Endothelial cell of umbilical vein (primary cell): ENCODE results near the gene PRDM1. TPM values are rescaled to one million over a fixed set of nuclear protein-coding genes. Genes with fewer than 3 reads are reported as not detected.

Experiments used
- BruUV-seq: library from RNA; stranded (reverse); fragments of 400-500 nt; replicated peaks from 2 replicates; lab custom pipeline; 2021; lab: Mats Ljungman, UMichigan
- CTCF ChIA-PET: fragments of 300-600, 350-600 bp; sonication (Branson Sonifier 250); formaldehyde crosslinking; loops from one replicate; lab custom pipeline; 2021; ENCODE audit warnings: antibody characterized with exemption, inconsistent platforms; lab: Charles Lee
- POLR2A ChIA-PET: fragments of 300-600, 350-600 bp; sonication (Branson Sonifier 250); formaldehyde crosslinking; loops from one replicate; lab custom pipeline; 2021; ENCODE audit warnings: antibody characterized with exemption, inconsistent platforms; lab: Charles Lee
- DNase-seq: peaks from one replicate; pipeline ENCODE4 v3.0.0-alpha.2; 2011; ENCODE audit warnings: low read depth, low spot score
- FAIRE-seq: peaks from 2 replicates; lab custom pipeline; 2011; peaks lifted over from hg19 to GRCh38; lab: Jason Lieb, UNC
- H2AFZ ChIP-seq: 2 replicates; pipeline ENCODE4 v1.6.0; 2012; ENCODE audit warnings: low read depth, low read length, control low read depth, inconsistent platforms
- H3K27ac ChIP-seq: 2 replicates; pipeline ENCODE4 v1.5.1; 2011; ENCODE audit warnings: low read depth, mild to moderate bottlenecking, control low read depth, low read length, moderate library complexity; ENCODE audit not compliant: insufficient read depth
- H3K27me3 ChIP-seq, 2 experiments: 2 replicates each; pipeline versions ENCODE4 v1.6.0 to v1.6.1; 2011; ENCODE audit warnings: low read length in 2 of 2, mixed read lengths in 1 of 2; ENCODE audit not compliant: control insufficient read depth in 2 of 2, insufficient read depth in 2 of 2
- H3K36me3 ChIP-seq, 2 experiments: 2 replicates in 1 of 2; 3 replicates in 1 of 2; pipeline ENCODE4 v1.5.1; 2011; ENCODE audit warnings: low read length in 2 of 2, mild to moderate bottlenecking in 1 of 2, moderate library complexity in 1 of 2; ENCODE audit not compliant: control insufficient read depth in 2 of 2, insufficient read depth in 2 of 2; ENCODE audit errors: extremely low read depth in 1 of 2
- H3K4me1 ChIP-seq: 3 replicates; pipeline ENCODE4 v1.5.1; 2011; ENCODE audit warnings: mild to moderate bottlenecking, low read length; ENCODE audit not compliant: control insufficient read depth, insufficient read depth; ENCODE audit errors: extremely low read depth
- H3K4me2 ChIP-seq: 2 replicates; pipeline ENCODE4 v1.6.1; 2011; ENCODE audit warnings: low read length, control low read depth, mixed read lengths; ENCODE audit not compliant: insufficient read depth
- H3K4me3 ChIP-seq, 3 experiments: fragments of 200-600 bp in 1 of 3; sonication (generic), shearing (Covaris generic) in 1 of 3; replicated peaks in 1 of 3; 2 replicates each; pipeline ENCODE4 v1.5.1; 2011 to 2016; ENCODE audit warnings: control low read depth in 3 of 3, low read length in 3 of 3, mild to moderate bottlenecking in 2 of 3, inconsistent platforms in 1 of 3, low read depth in 1 of 3, moderate library complexity in 1 of 3; ENCODE audit not compliant: insufficient read depth in 1 of 3
- H3K79me2 ChIP-seq: 2 replicates; pipeline ENCODE4 v1.6.0; 2012; ENCODE audit warnings: low read length, inconsistent platforms; ENCODE audit not compliant: control insufficient read depth, insufficient read depth
- H3K9ac ChIP-seq: replicated peaks from 2 replicates; pipeline ENCODE3; 2011; ENCODE audit warnings: low read length, control low read depth; ENCODE audit not compliant: insufficient read depth; ENCODE audit errors: extremely low read depth
- H3K9me1 ChIP-seq: replicated peaks from 3 replicates; pipeline ENCODE4 v1.6.0; 2011; ENCODE audit warnings: mild to moderate bottlenecking, low read length; ENCODE audit not compliant: control insufficient read depth, insufficient read depth; ENCODE audit errors: extremely low read depth
- H3K9me3 ChIP-seq: replicated peaks from 2 replicates; pipeline ENCODE4 v1.5.1; 2012; ENCODE audit warnings: low read length, inconsistent platforms; ENCODE audit not compliant: control insufficient read depth, insufficient read depth
- H4K20me1 ChIP-seq: replicated peaks from 2 replicates; pipeline ENCODE3; 2011; ENCODE audit warnings: mild to moderate bottlenecking, low read length; ENCODE audit not compliant: control insufficient read depth, insufficient read depth; ENCODE audit errors: extremely low read depth
- EZH2 ChIP-seq: IDR thresholded peaks from 2 replicates; pipeline ENCODE4 v1.6.1; 2012; ENCODE audit warnings: borderline replicate concordance, low read depth, mild to moderate bottlenecking, moderate library complexity, low read length, inconsistent platforms; ENCODE audit not compliant: severe bottlenecking
- FOS ChIP-seq: IDR thresholded peaks from 2 replicates; pipeline ENCODE4 v1.6.1; 2011; ENCODE audit warnings: mild to moderate bottlenecking, low read length, moderate library complexity, borderline replicate concordance; ENCODE audit not compliant: insufficient read depth
- GATA2 ChIP-seq: IDR thresholded peaks from 2 replicates; pipeline ENCODE4 v1.7.0; 2011; ENCODE audit warnings: low read depth, mild to moderate bottlenecking, moderate library complexity, mixed read lengths, low read length; ENCODE audit not compliant: insufficient read length, insufficient read depth
- MYC ChIP-seq: IDR thresholded peaks from one replicate; pipeline ENCODE4 v1.6.1; 2011; ENCODE audit warnings: mild to moderate bottlenecking, low read depth, low read length
- POLR2A ChIP-seq: IDR thresholded peaks from 2 replicates; pipeline ENCODE4 v1.6.1; 2012; ENCODE audit warnings: low read depth, mild to moderate bottlenecking, control low read depth, low read length
- dilution Hi-C: fragments of 300-500 bp; cut with MboI; formaldehyde crosslinking; loops from one replicate; pipeline ENCODE4 v1.15.0; 2019; ENCODE audit warnings: low sequenced_read_pairs; ENCODE audit not compliant: extremely low pct_ligation_motif_present
- intact Hi-C: fragments of 100-400 bp; cut with micrococcal nuclease; formaldehyde crosslinking; loops from one replicate; pipeline ENCODE4 v1.10.0; 2022
- polyA plus RNA-seq, 4 experiments: library from polyadenylated mRNA; depleted of rRNA in 3 of 4; stranded (reverse) in 3 of 4; unstranded in 1 of 4; fragments of >200 nt; gene quantifications; 2 replicates each; pipeline versions ENCODE4 v1.2.1 to v1.2.3, GENCODE V29; 2011 to 2012; ENCODE audit warnings: missing spikeins in 1 of 4
- total RNA-seq: library from RNA; stranded (reverse); gene quantifications from 2 replicates; pipeline ENCODE4 v1.2.3, GENCODE V29; 2021
- TF ChIP-seq, protein P1 (sequence below), 2 donors: IDR thresholded peaks; 1 replicate in 1 of 2; 2 replicates in 1 of 2; pipeline ENCODE4 v1.5.1; 2011; ENCODE audit warnings: low read length in 2 of 2, mild to moderate bottlenecking in 2 of 2, moderate library complexity in 2 of 2, control low read depth in 1 of 2, inconsistent platforms in 1 of 2, low read depth in 1 of 2; ENCODE audit not compliant: insufficient read depth in 1 of 2; ENCODE audit errors: extremely low read depth in 1 of 2

PRDM1 gene
- total and polyA plus RNA-seq, 2 donors (not counting 3 experiments of a cell fraction or from before 2014, with no cell fraction given): 0.36 to 2.7 TPM

GRCh38 chr6:106097411-106098231, 11.5 kb downstream of the PRDM1 start:
- ChIA-PET CTCF (no interaction called here), POLR2A (no interaction called here)
- no TSS peak for BruUV-seq
- Histone ChIP-seq H3K9me1 (no peaks in the 10 kb centered on the region), H3K4me1 (peaks cover 17% of the 10 kb centered on the region), H3K27ac (peak overlapping the region; percentile 2), H3K9me3 (no peaks in the 10 kb centered on the region), H3K9ac (peak overlapping the region; percentile 64), H2AFZ (peak overlapping the region; percentile 60), H3K4me3 (peak overlapping the region; percentile 35 to 69 (median 63)), H3K79me2 (no peaks in the 10 kb centered on the region), H3K27me3 (peaks cover 10 to 16% of the 10 kb centered on the region in 2 experiments), H3K36me3 (no peaks in the 10 kb centered on the region), H4K20me1 (no peaks in the 10 kb centered on the region), H3K4me2 (peak overlapping the region; percentile 71)
- TF ChIP-seq MYC (no peak), POLR2A (peak; percentile 18), FOS (no peak), GATA2 (no peak), EZH2 (no peak)
- TF ChIP-seq, protein P1, sequence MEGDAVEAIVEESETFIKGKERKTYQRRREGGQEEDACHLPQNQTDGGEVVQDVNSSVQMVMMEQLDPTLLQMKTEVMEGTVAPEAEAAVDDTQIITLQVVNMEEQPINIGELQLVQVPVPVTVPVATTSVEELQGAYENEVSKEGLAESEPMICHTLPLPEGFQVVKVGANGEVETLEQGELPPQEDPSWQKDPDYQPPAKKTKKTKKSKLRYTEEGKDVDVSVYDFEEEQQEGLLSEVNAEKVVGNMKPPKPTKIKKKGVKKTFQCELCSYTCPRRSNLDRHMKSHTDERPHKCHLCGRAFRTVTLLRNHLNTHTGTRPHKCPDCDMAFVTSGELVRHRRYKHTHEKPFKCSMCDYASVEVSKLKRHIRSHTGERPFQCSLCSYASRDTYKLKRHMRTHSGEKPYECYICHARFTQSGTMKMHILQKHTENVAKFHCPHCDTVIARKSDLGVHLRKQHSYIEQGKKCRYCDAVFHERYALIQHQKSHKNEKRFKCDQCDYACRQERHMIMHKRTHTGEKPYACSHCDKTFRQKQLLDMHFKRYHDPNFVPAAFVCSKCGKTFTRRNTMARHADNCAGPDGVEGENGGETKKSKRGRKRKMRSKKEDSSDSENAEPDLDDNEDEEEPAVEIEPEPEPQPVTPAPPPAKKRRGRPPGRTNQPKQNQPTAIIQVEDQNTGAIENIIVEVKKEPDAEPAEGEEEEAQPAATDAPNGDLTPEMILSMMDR (IDR thresholded peaks at IDR 0.05; ENCODE audit: extremely low read depth in 1 of 2, insufficient read depth in 1 of 2, low read depth in 1 of 2, low read length in 2 of 2): no peak
- intact Hi-C loops (loop anchor here (1.0 kb wide), 3 partner anchors 10 to 666 kb away; no protein-coding TSS in a partner anchor), dilution Hi-C loops (no loop called here)
- FAIRE-seq: peak; percentile 38
- peak; percentile 65 for DNase-seq
